Hindlimb muscle (tissue), 1 donor: Measurements from ENCODE around the gene DHFR. TPM values are rescaled to one million over a fixed set of nuclear protein-coding genes. Genes with fewer than 3 reads are reported as not detected.
"Not testable (repeated sequence)": the region's sequence is repeated elsewhere in the genome, so short reads cannot be mapped to it uniquely, and the experiment has no call there.

Experiments used
- DNase-seq: peaks from one replicate; pipeline ENCODE4 v3.0.0-alpha.2; 2013
- polyA plus RNA-seq: library from polyadenylated mRNA; unstranded; fragments of 120-200 nt; gene quantifications from one replicate; pipeline ENCODE4 v1.2.1, GENCODE V29; 2013; ENCODE audit not compliant: insufficient read length

Gene DHFR
- polyA plus RNA-seq, result 21.7 TPM

- peak; percentile 89 for DNase-seq
Observed at GRCh38 chr5:80654391-80655230, at the start of gene DHFR, which contains the start of gene MSH3. Gene DHFR, minus strand, starts transcription at chr5:80654983. Its CDS starts 494 bp downstream, at chr5:80654489. Gene MSH3, plus strand, starts transcription at chr5:80654652. Its CDS starts 76 bp downstream, at chr5:80654728.

GRCh38 chr5:80704221-80704620, 49.4 kb upstream of the DHFR start:
- no peak for DNase-seq

- DNase-seq, result no peak
Observed at GRCh38 chr5:80703747-80704146, 49.0 kb upstream of the DHFR start.

GRCh38 chr5:80703291-80703690, 48.5 kb upstream of the DHFR start:
- no peak for DNase-seq

- no peak for DNase-seq
Observed at GRCh38 chr5:80701597-80701996, 46.8 kb upstream of the DHFR start.

- DNase-seq, result no peak
Observed at GRCh38 chr5:80698369-80698768, 43.6 kb upstream of the DHFR start.

GRCh38 chr5:80697100-80697499, 42.3 kb upstream of the DHFR start:
- no peak for DNase-seq

GRCh38 chr5:80696450-80696849, 41.7 kb upstream of the DHFR start:
- DNase-seq, result no peak

- DNase-seq, result no peak
Observed at GRCh38 chr5:80695666-80696065, 40.9 kb upstream of the DHFR start.

GRCh38 chr5:80689627-80690026, 34.8 kb upstream of the DHFR start:
- DNase-seq, result no peak

GRCh38 chr5:80688648-80689420, 34.1 kb upstream of the DHFR start:
- no peak for DNase-seq

- DNase-seq, result no peak
Observed at GRCh38 chr5:80686757-80687156, 32.0 kb upstream of the DHFR start.

- DNase-seq, result no peak
Observed at GRCh38 chr5:80676706-80677105, 21.9 kb upstream of the DHFR start.

GRCh38 chr5:80672140-80672736, 17.5 kb upstream of the DHFR start:
- peak; percentile 54 for DNase-seq

GRCh38 chr5:80668016-80668969, 13.5 kb upstream of the DHFR start:
- no peak for DNase-seq

GRCh38 chr5:80667384-80667783, 12.6 kb upstream of the DHFR start:
- no peak for DNase-seq

- no peak for DNase-seq
Observed at GRCh38 chr5:80665057-80665456, 10.3 kb upstream of the DHFR start.

GRCh38 chr5:80662108-80662507, 7.3 kb upstream of the DHFR start:
- no peak for DNase-seq

- DNase-seq, result not testable (repeated sequence)
Observed at GRCh38 chr5:80660661-80661060, 5.9 kb upstream of the DHFR start.

GRCh38 chr5:80659106-80659505, 4.3 kb upstream of the DHFR start:
- DNase-seq, result no peak

GRCh38 chr5:80656425-80656824, 1.6 kb upstream of the DHFR start:
- DNase-seq, result no peak

GRCh38 chr5:80655231-80655774, 520 bp upstream of the DHFR start:
- DNase-seq, result no peak
